GM20431 (cell line): Measurements from ENCODE around the gene NRG3.
"Not testable (repeated sequence)": the region's sequence is repeated elsewhere in the genome, so short reads cannot be mapped to it uniquely, and the experiment has no call there.

Experiments used
- in situ Hi-C: fragments of 300-500 bp; cut with MseI, MboI; formaldehyde crosslinking; loops from one replicate; pipeline ENCODE4 v1.15.0; 2020; ENCODE audit warnings: low sequenced_read_pairs; ENCODE audit not compliant: unreplicated experiment

The NRG3 gene

GRCh38 chr10:82980321-82980720 is 1105.3 kb downstream of the NRG3 start:
- in situ Hi-C loops: no loop called here

- in situ Hi-C loops: no loop called here
Measured at GRCh38 chr10:82981137-82981723, 1106.2 kb downstream of the NRG3 start.

- in situ Hi-C loops: no loop called here
Measured at GRCh38 chr10:82982110-82982608, 1107.2 kb downstream of the NRG3 start.

DNA sequence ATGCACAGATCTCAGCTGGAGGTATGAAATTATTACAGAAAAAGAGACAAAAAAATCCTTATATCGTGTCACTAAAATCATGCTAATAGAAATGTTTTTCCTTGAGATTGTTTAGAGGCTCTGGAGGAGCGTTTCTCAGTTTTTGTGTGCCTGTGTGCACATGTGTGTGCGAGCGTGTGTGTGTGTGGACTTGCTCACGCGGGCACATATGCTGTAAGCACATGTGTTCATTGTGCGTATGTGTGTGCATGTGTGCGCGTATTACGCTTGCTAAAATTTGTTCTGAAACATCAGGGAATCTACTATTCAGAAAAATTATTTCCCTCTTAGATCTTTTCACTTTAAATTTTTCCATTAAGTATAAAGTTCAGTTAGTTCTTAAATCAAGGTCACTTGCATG is 1111.2 kb downstream of the NRG3 start:
- in situ Hi-C loops: no loop called here

DNA sequence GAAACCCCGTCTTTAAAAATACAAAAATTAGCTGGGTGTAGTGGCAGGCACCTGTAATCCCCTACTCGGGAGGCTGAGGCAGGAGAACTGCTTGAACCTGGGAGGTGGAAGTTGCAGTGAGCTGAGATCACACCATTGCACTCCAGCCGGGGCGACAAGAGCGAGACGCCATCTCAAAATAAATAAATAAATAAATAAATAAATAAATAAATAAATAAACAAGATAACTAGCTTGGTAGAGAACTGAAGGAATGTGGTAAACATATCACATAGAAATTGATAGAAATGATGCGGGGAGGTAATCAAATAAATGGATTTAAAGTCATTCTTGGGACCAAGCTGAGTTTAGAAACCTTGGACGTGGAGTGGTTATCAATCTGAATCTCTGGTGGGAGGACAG is 1131.5 kb downstream of the NRG3 start:
- in situ Hi-C loops: not testable (repeated sequence)

- in situ Hi-C loops: no loop called here
Measured at GRCh38 chr10:83007510-83007909, 1132.5 kb downstream of the NRG3 start.

GRCh38 chr10:83012866-83013265 is 1137.9 kb downstream of the NRG3 start:
- in situ Hi-C loops: no loop called here

DNA sequence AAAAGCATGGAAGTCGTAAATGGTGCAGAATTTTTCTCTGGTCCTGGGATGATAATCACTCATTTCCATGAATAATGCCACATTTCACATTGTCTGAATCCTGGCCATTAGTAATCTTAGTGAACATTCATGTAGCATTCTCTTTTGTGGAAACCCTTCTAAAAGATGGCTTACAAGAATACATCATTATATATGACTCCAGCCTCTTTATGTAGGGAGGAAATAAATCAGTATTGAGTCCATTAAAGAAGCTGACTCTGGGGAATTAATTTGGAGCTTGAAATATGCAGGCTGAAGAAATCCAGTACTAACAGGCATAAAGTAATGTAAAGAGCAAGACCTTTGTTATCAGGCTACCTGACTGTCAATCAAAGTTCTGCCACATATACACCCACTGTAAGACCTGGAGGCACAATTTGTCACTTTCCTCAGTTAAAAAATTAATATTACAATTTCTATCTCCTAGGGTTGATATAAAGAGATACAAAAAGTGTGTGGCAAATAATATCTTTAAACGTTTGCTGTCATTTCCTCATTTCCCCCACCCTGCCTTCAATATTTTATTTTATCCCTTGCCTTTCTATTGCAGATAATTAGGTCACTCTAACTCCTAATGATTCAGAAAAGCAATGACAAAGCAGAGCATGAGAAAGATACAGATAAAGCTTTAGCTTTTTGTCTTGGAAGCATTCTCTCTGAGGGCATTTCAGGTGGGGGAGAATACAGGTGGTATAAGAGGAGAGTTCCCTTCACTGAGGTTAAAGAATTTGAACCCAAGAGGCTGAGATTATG is 1142.3 kb downstream of the NRG3 start:
- in situ Hi-C loops: no loop called here

GRCh38 chr10:83023662-83024061 is 1148.7 kb downstream of the NRG3 start:
- in situ Hi-C loops: no loop called here
